ENCODE measurements around the gene TMEM170A.
"Not testable (repeated sequence)": the region's sequence is repeated elsewhere in the genome, so short reads cannot be mapped to it uniquely, and the experiment has no call there.

DNA sequence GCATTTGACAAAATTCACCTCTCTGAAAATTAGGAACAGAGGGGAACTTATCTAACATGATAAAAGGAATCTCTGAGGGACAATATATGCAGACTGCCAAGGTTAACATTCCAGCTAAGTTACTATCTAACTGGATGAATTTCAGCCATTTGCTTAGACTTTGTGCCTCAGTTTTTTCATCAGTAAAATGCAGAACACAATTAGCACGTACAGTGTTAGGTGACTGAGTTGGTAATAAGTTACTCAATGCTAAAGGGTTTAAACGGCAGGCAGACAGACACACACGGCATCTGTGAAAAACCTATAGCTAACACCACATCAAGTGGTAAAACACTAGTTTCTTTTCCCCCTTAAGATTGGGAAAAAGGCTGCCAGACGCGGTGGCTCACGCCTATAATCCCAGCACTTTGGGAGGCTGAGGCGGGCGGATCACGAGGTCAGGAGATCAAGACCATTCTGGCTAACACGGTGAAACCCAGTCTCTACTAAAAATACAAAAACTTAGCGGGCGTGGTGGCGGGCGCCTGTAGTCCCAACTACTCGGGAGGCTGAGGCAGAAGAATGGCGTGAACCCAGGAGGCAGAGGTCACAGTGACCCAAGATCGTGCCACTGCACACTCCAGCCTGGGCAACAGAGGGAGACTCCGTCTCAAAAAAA is 40.3 kb downstream of the TMEM170A start:
- TF ChIP-seq, protein P1, sequence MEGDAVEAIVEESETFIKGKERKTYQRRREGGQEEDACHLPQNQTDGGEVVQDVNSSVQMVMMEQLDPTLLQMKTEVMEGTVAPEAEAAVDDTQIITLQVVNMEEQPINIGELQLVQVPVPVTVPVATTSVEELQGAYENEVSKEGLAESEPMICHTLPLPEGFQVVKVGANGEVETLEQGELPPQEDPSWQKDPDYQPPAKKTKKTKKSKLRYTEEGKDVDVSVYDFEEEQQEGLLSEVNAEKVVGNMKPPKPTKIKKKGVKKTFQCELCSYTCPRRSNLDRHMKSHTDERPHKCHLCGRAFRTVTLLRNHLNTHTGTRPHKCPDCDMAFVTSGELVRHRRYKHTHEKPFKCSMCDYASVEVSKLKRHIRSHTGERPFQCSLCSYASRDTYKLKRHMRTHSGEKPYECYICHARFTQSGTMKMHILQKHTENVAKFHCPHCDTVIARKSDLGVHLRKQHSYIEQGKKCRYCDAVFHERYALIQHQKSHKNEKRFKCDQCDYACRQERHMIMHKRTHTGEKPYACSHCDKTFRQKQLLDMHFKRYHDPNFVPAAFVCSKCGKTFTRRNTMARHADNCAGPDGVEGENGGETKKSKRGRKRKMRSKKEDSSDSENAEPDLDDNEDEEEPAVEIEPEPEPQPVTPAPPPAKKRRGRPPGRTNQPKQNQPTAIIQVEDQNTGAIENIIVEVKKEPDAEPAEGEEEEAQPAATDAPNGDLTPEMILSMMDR (IDR thresholded peaks at IDR 0.05), result not testable (repeated sequence)
- not testable (repeated sequence) for TF ChIP-seq POLR2A (IDR thresholded peaks at IDR 0.05)

All from right lobe of liver (tissue), 4 donors.